ENCODE measurements around the gene SDR39U1.

- TF ChIP-seq EZH2 (IDR thresholded peaks at IDR 0.05; ENCODE audit: borderline replicate concordance, insufficient read depth, low read length, poor library complexity, severe bottlenecking) (no peak), REST (IDR thresholded peaks at IDR 0.05; ENCODE audit: borderline replicate concordance) (no peak), EP300 (conservative IDR thresholded peaks at IDR 0.05; ENCODE audit: poor library complexity, severe bottlenecking) (no peak), CTCF (IDR thresholded peaks at IDR 0.05; ENCODE audit: poor library complexity, severe bottlenecking) (no peak), POLR2AphosphoS5 (IDR thresholded peaks at IDR 0.05) (no peak), TAF1 (IDR thresholded peaks at IDR 0.05; ENCODE audit: low read depth) (no peak), RAD21 (conservative IDR thresholded peaks at IDR 0.05) (no peak), SMC3 (conservative IDR thresholded peaks at IDR 0.05; ENCODE audit: poor library complexity) (no peak), MXI1 (conservative IDR thresholded peaks at IDR 0.05; ENCODE audit: poor library complexity, severe bottlenecking) (no peak)
Measured at GRCh38 chr14:24465368-24465767, 22.8 kb upstream of the SDR39U1 start.

Measured in neural cell (in vitro differentiated cells).